ENCODE measurements around the gene PGBD4.

PGBD4 gene

DNA sequence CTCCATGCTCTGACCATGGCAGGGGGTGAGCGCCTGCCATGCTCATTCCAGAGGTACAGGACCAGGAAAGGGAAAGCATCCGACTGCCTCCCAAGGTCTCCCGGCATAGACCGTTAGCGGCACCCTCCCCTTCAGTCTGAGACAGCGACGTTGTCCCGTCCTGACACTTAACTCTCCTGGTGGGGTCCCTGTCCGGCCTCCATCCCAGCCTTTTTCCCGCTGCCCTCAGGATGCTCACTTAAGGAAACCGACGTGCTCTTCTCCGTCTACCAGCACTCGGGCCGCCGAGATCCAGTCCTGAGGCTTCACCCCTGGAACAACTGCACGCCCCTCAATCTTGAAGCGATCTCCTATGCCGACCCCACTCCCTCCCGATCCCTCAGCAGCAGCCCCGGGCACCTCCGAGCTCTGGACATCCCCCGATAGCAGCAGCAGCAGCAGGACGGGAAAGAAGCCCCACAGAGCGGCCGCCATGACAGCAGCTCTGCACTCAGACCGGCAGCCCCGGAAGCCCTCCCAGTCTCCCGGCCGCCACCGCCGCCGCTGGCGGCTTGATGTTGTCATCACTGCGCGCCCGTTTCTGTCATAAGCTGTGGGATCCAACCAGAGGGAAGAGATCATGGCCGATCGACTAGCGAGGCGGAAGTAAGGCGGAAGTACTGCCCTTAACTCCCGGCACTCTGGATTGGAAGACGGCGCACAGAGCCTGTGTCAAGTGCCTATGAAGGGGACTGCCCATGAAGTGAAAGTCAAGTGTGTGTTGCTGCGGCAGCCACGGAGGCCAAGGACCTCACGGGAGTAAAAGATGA, at the start of gene PGBD4, which contains the start of gene EMC7:
PGBD4 (plus strand) TSS at position 718 of the 809 bp plus-strand sequence. CDS start 449 bp downstream, outside the sequence.
EMC7 (minus strand) TSS at position 497 of the 809 bp plus-strand sequence; CDS start at position 474, 23 bp downstream.
- H3K27me3 ChIP-seq (ENCODE audit: control insufficient read depth in 5 of 5, insufficient read depth in 4 of 5, low read length in 5 of 5), result no peaks in the 10 kb centered on the region
- peak within 1 kb of the TSS; percentile 94 to 100 (median 99) for H3K4me3 ChIP-seq (ENCODE audit: low read depth in 1 of 5, low read length in 5 of 5)
- no peaks in the 10 kb centered on the region for H3K9me3 ChIP-seq (ENCODE audit: control insufficient read depth in 5 of 5, low read length in 5 of 5)
- H3K27ac ChIP-seq (ENCODE audit: low read depth, low read length), result peak within 1 kb of the TSS; percentile 89
- H3K4me1 ChIP-seq (ENCODE audit: control insufficient read depth in 5 of 5, insufficient read depth in 5 of 5, low read length in 5 of 5), result peaks cover 6 to 28% (median 22%) of the 10 kb centered on the region in 5 donors
- H3K9ac ChIP-seq (ENCODE audit: low read length in 5 of 5), result peak within 1 kb of the TSS; percentile 78 to 99 (median 99)
- no peaks in the 10 kb centered on the region for H3K36me3 ChIP-seq (ENCODE audit: control insufficient read depth in 5 of 5, insufficient read depth in 5 of 5, low read length in 5 of 5)

DNA sequence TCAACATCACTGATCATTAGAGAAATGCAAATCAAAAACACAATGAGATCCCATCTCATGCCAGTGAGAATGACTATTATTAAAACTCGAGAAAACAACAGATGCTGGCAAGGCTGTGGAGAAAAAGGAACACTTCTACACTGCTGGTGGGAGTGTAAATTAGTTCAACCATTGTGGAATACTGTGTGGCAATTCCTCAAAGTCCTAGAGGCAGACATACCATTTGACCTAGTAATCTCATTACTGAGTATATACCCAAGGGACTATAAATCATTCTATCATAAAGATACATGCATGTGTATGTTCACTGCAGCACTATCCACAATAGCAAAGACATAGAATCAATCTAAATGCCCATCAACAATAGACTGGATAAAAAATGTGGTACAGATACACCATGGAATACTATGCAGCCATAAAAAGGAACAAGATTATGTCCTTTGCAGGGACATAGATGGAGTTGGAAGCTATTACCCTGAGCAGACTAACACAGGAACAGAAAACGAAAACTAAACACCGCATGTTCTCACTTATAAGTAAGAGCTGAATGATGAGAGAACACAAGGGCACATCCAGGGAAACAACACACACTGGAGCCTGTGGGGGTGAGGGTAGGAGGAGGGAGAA, 47.7 kb upstream of the PGBD4 start:
- Histone ChIP-seq H3K9ac (ENCODE audit: low read length in 5 of 5) (no peak overlapping the region), H3K4me3 (ENCODE audit: low read depth in 1 of 5, low read length in 5 of 5) (no peak overlapping the region), H3K9me3 (ENCODE audit: control insufficient read depth in 5 of 5, low read length in 5 of 5) (peaks cover 0 to 10% (median 5%) of the 10 kb centered on the region in 5 donors), H3K36me3 (ENCODE audit: control insufficient read depth in 5 of 5, insufficient read depth in 5 of 5, low read length in 5 of 5) (no peaks in the 10 kb centered on the region), H3K27me3 (ENCODE audit: control insufficient read depth in 5 of 5, insufficient read depth in 4 of 5, low read length in 5 of 5) (no peaks in the 10 kb centered on the region), H3K4me1 (ENCODE audit: control insufficient read depth in 5 of 5, insufficient read depth in 5 of 5, low read length in 5 of 5) (no peaks in the 10 kb centered on the region), H3K27ac (ENCODE audit: low read depth, low read length) (no peak overlapping the region)

- no peak overlapping the region for H3K27ac ChIP-seq (ENCODE audit: low read depth, low read length)
- peaks cover 0 to 3% (median 0%) of the 10 kb centered on the region in 5 donors for H3K27me3 ChIP-seq (ENCODE audit: control insufficient read depth in 5 of 5, insufficient read depth in 4 of 5, low read length in 5 of 5)
- H3K9ac ChIP-seq (ENCODE audit: low read length in 5 of 5), result no peak overlapping the region
- H3K4me3 ChIP-seq (ENCODE audit: low read depth in 1 of 5, low read length in 5 of 5), result no peak overlapping the region
- no peaks in the 10 kb centered on the region for H3K36me3 ChIP-seq (ENCODE audit: control insufficient read depth in 5 of 5, insufficient read depth in 5 of 5, low read length in 5 of 5)
- no peaks in the 10 kb centered on the region for H3K4me1 ChIP-seq (ENCODE audit: control insufficient read depth in 5 of 5, insufficient read depth in 5 of 5, low read length in 5 of 5)
- peaks cover 0 to 2% (median 0%) of the 10 kb centered on the region in 5 donors for H3K9me3 ChIP-seq (ENCODE audit: control insufficient read depth in 5 of 5, low read length in 5 of 5)
These were observed 45.9 kb upstream of the PGBD4 start for GRCh38 chr15:34055868-34056595.

GRCh38 chr15:34056911-34057310, 45.0 kb upstream of the PGBD4 start:
- Histone ChIP-seq H3K4me3 (ENCODE audit: low read depth in 1 of 5, low read length in 5 of 5) (no peak overlapping the region), H3K36me3 (ENCODE audit: control insufficient read depth in 5 of 5, insufficient read depth in 5 of 5, low read length in 5 of 5) (no peaks in the 10 kb centered on the region), H3K27me3 (ENCODE audit: control insufficient read depth in 5 of 5, insufficient read depth in 4 of 5, low read length in 5 of 5) (peaks cover 0 to 3% (median 0%) of the 10 kb centered on the region in 5 donors), H3K9me3 (ENCODE audit: control insufficient read depth in 5 of 5, low read length in 5 of 5) (no peaks in the 10 kb centered on the region), H3K4me1 (ENCODE audit: control insufficient read depth in 5 of 5, insufficient read depth in 5 of 5, low read length in 5 of 5) (peaks cover 0 to 3% (median 0%) of the 10 kb centered on the region in 5 donors), H3K27ac (ENCODE audit: low read depth, low read length) (no peak overlapping the region), H3K9ac (ENCODE audit: low read length in 5 of 5) (no peak overlapping the region)

GRCh38 chr15:34059476-34059875, 42.4 kb upstream of the PGBD4 start:
- Histone ChIP-seq H3K9ac (ENCODE audit: low read length in 5 of 5) (no peak overlapping the region), H3K4me1 (ENCODE audit: control insufficient read depth in 5 of 5, insufficient read depth in 5 of 5, low read length in 5 of 5) (peaks cover 0 to 3% (median 0%) of the 10 kb centered on the region in 5 donors), H3K4me3 (ENCODE audit: low read depth in 1 of 5, low read length in 5 of 5) (no peak overlapping the region), H3K27me3 (ENCODE audit: control insufficient read depth in 5 of 5, insufficient read depth in 4 of 5, low read length in 5 of 5) (peaks cover 0 to 3% (median 0%) of the 10 kb centered on the region in 5 donors), H3K27ac (ENCODE audit: low read depth, low read length) (no peak overlapping the region), H3K36me3 (ENCODE audit: control insufficient read depth in 5 of 5, insufficient read depth in 5 of 5, low read length in 5 of 5) (no peaks in the 10 kb centered on the region), H3K9me3 (ENCODE audit: control insufficient read depth in 5 of 5, low read length in 5 of 5) (no peaks in the 10 kb centered on the region)

GRCh38 chr15:34059946-34060345, 41.9 kb upstream of the PGBD4 start:
- H3K36me3 ChIP-seq (ENCODE audit: control insufficient read depth in 5 of 5, insufficient read depth in 5 of 5, low read length in 5 of 5), result no peaks in the 10 kb centered on the region
- peaks cover 0 to 3% (median 0%) of the 10 kb centered on the region in 5 donors for H3K4me1 ChIP-seq (ENCODE audit: control insufficient read depth in 5 of 5, insufficient read depth in 5 of 5, low read length in 5 of 5)
- no peaks in the 10 kb centered on the region for H3K9me3 ChIP-seq (ENCODE audit: control insufficient read depth in 5 of 5, low read length in 5 of 5)
- H3K9ac ChIP-seq (ENCODE audit: low read length in 5 of 5), result no peak overlapping the region
- H3K27me3 ChIP-seq (ENCODE audit: control insufficient read depth in 5 of 5, insufficient read depth in 4 of 5, low read length in 5 of 5), result peaks cover 0 to 3% (median 0%) of the 10 kb centered on the region in 5 donors
- no peak overlapping the region for H3K4me3 ChIP-seq (ENCODE audit: low read depth in 1 of 5, low read length in 5 of 5)
- no peak overlapping the region for H3K27ac ChIP-seq (ENCODE audit: low read depth, low read length)

GRCh38 chr15:34064438-34064837, 37.4 kb upstream of the PGBD4 start:
- H3K27me3 ChIP-seq (ENCODE audit: control insufficient read depth in 5 of 5, insufficient read depth in 4 of 5, low read length in 5 of 5), result peaks cover 0 to 3% (median 0%) of the 10 kb centered on the region in 5 donors
- H3K9ac ChIP-seq (ENCODE audit: low read length in 5 of 5), result peak overlapping the region in 1 of 5 donors; percentile 28
- peaks cover 0 to 3% (median 0%) of the 10 kb centered on the region in 5 donors for H3K4me1 ChIP-seq (ENCODE audit: control insufficient read depth in 5 of 5, insufficient read depth in 5 of 5, low read length in 5 of 5)

DNA sequence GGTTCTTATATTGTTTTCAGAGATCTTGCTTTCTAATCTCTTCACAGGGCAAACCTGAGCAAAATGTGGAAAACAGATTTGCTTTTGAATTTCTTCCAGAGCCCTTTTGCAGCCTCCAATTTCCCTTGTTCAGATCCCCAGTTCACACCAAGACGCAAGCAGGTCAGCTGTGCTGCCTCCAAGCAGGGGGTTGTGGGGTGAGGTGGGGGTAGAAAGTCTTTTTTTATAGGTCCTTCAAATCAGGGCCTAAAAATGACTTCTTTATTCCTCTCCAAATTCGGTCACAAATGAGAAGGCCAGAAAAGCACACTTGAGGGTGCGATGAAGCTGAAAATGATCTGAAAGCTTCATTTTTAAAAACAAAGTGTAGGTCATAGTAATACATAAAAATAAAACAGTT, 36.6 kb upstream of the PGBD4 start:
- peaks cover 0 to 3% (median 0%) of the 10 kb centered on the region in 5 donors for H3K4me1 ChIP-seq (ENCODE audit: control insufficient read depth in 5 of 5, insufficient read depth in 5 of 5, low read length in 5 of 5)
- no peak overlapping the region for H3K4me3 ChIP-seq (ENCODE audit: low read depth in 1 of 5, low read length in 5 of 5)
- no peaks in the 10 kb centered on the region for H3K27me3 ChIP-seq (ENCODE audit: control insufficient read depth in 5 of 5, insufficient read depth in 4 of 5, low read length in 5 of 5)
- H3K36me3 ChIP-seq (ENCODE audit: control insufficient read depth in 5 of 5, insufficient read depth in 5 of 5, low read length in 5 of 5), result no peaks in the 10 kb centered on the region
- H3K27ac ChIP-seq (ENCODE audit: low read depth, low read length), result no peak overlapping the region
- H3K9me3 ChIP-seq (ENCODE audit: control insufficient read depth in 5 of 5, low read length in 5 of 5), result no peaks in the 10 kb centered on the region
- peak overlapping the region in 1 of 5 donors; percentile 28 for H3K9ac ChIP-seq (ENCODE audit: low read length in 5 of 5)

More at GRCh38 chr15:34064438-34064837, 37.4 kb upstream of the PGBD4 start:
- no peak overlapping the region for H3K27ac ChIP-seq (ENCODE audit: low read depth, low read length)
- H3K36me3 ChIP-seq (ENCODE audit: control insufficient read depth in 5 of 5, insufficient read depth in 5 of 5, low read length in 5 of 5), result no peaks in the 10 kb centered on the region
- no peaks in the 10 kb centered on the region for H3K9me3 ChIP-seq (ENCODE audit: control insufficient read depth in 5 of 5, low read length in 5 of 5)
- no peak overlapping the region for H3K4me3 ChIP-seq (ENCODE audit: low read depth in 1 of 5, low read length in 5 of 5)

- Histone ChIP-seq H3K4me3 (ENCODE audit: low read depth in 1 of 5, low read length in 5 of 5) (no peak overlapping the region), H3K36me3 (ENCODE audit: control insufficient read depth in 5 of 5, insufficient read depth in 5 of 5, low read length in 5 of 5) (no peaks in the 10 kb centered on the region), H3K9me3 (ENCODE audit: control insufficient read depth in 5 of 5, low read length in 5 of 5) (no peaks in the 10 kb centered on the region), H3K27ac (ENCODE audit: low read depth, low read length) (no peak overlapping the region), H3K9ac (ENCODE audit: low read length in 5 of 5) (no peak overlapping the region), H3K27me3 (ENCODE audit: control insufficient read depth in 5 of 5, insufficient read depth in 4 of 5, low read length in 5 of 5) (no peaks in the 10 kb centered on the region), H3K4me1 (ENCODE audit: control insufficient read depth in 5 of 5, insufficient read depth in 5 of 5, low read length in 5 of 5) (peaks cover 0 to 3% (median 0%) of the 10 kb centered on the region in 5 donors)
These were observed 35.9 kb upstream of the PGBD4 start for GRCh38 chr15:34065941-34066340.

All from subcutaneous abdominal adipose tissue (tissue), 5 donors.